ENCODE data around the gene BMPR1A. TPM values are rescaled to one million over a fixed set of nuclear protein-coding genes. Genes with fewer than 3 reads are reported as not detected.

The BMPR1A gene
- polyA plus RNA-seq, 3 donors, result 0.25 to 0.67 (median 0.61) TPM

DNA sequence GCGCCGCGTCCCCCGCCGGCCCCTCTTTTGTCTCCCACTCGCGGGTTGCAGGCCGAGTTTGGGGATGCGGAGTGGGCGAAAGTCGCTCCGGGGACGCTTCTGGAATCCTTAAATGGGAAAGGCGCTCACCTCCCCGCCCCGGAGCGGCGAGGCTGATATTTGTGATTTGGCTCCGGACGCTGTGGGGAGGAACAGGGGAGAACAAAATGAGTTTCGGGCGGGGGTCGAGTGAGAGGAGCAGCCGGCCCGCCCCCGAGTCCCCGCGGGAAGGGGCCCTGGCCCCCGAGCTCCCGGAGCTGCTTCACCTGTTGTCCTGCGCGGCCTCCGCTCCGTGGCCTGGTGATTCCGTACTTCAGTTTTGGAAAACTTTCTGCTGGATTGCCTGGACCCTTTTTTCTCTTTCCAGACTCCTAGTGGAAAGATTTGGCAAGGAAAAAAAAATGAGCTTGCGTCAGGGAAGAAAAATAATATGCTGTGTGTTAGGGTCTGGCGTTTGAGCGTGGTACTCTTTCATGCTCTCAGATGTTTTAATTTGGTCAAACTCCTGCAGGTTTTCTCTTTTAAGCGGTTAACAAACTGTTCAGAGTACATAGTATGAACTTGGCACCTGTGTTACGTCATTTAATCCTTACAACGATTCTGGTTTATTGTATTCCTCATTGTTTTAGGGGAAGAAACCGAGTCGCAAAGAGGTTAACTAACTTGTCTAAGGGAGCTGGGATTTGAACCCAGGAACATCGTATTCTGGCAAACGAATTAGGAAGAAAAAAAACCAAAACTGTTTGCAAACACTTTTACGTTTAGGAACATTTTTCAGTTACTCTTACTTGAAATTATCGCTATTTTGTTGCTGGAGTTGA lies 924 bp downstream of the BMPR1A start:
- TF ChIP-seq, protein P1, sequence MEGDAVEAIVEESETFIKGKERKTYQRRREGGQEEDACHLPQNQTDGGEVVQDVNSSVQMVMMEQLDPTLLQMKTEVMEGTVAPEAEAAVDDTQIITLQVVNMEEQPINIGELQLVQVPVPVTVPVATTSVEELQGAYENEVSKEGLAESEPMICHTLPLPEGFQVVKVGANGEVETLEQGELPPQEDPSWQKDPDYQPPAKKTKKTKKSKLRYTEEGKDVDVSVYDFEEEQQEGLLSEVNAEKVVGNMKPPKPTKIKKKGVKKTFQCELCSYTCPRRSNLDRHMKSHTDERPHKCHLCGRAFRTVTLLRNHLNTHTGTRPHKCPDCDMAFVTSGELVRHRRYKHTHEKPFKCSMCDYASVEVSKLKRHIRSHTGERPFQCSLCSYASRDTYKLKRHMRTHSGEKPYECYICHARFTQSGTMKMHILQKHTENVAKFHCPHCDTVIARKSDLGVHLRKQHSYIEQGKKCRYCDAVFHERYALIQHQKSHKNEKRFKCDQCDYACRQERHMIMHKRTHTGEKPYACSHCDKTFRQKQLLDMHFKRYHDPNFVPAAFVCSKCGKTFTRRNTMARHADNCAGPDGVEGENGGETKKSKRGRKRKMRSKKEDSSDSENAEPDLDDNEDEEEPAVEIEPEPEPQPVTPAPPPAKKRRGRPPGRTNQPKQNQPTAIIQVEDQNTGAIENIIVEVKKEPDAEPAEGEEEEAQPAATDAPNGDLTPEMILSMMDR (IDR thresholded peaks at IDR 0.05), result no peak

DNA sequence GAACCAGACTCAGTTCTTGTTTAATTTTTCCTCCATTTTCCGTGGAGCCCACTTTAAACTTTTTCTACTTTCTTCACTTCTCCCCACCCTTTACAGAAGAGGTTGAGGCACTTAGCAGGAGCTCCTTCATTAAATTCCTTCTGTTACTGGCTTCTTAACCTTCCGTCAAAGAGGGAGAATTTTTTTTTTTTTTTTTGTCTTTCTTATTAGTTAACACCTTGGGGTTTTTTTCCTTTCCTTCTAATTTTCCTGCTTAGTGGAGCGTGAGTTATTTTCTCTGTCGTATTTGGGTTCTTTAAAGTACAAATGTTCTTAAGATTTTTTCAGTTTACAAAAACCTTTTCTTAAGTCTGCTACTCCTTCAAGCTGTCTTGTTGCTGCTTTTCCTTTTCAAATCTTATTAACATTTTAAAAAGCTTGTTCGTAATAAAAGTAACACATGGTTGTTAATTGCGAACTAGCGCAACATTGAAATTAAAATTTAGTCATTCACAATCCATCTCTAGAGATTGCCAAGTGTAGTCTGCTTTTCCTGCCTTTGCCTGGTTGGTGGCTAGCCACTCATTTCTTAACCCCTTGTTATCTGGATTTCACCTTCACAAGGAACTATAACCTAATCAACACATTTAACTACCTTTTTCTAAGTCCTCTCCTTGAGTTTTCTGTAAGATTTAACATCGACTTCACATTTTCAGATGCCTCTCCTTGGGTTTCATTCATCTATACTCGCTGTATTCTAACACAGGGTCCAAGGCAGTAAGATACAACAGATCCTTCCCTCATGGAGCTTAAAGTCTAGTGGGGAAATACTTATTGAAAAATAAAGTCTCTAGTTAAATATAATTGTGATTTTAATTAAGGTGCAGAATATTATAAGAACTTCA lies 2.0 kb downstream of the BMPR1A start:
- Mint-ChIP-seq H3K27me3 (ENCODE audit: low read depth in 3 of 3) (peaks cover 70 to 89% (median 77%) of the 10 kb centered on the region in 3 donors), H3K4me3 (peak overlapping the region in 1 of 2 donors; percentile 83), H3K9me3 (peaks cover 0 to 18% (median 8%) of the 10 kb centered on the region in 7 donors), H3K4me1 (peaks cover 19% of the 10 kb centered on the region), H3K27ac (no peak overlapping the region), H3K36me3 (peaks cover 2 to 8% of the 10 kb centered on the region in 2 donors)
- Histone ChIP-seq H3K27ac (ENCODE audit: low read depth in 1 of 2, low read length in 2 of 2) (no peak overlapping the region), H3K9ac (ENCODE audit: insufficient read depth, low read length, poor library complexity, severe bottlenecking) (no peak overlapping the region), H3K4me2 (replicated peaks; ENCODE audit: extremely low read depth, low read length, poor library complexity, severe bottlenecking) (no peak overlapping the region), H3K79me2 (ENCODE audit: insufficient read depth, low read length) (no peaks in the 10 kb centered on the region), H3K4me1 (ENCODE audit: control insufficient read depth in 1 of 2, insufficient read depth in 2 of 2, low read length in 2 of 2) (peaks cover 13 to 17% of the 10 kb centered on the region in 2 donors), H3K9me3 (replicated peaks in 1 of 2; ENCODE audit: control insufficient read depth in 1 of 2, insufficient read depth in 1 of 2, low read length in 2 of 2) (peaks cover 3 to 7% of the 10 kb centered on the region in 2 donors), H3K4me3 (replicated peaks in 1 of 3; ENCODE audit: low read depth in 2 of 3, low read length in 3 of 3) (no peak overlapping the region), H3K27me3 (ENCODE audit: control insufficient read depth in 2 of 2, insufficient read depth in 2 of 2, low read length in 2 of 2) (peaks cover 62 to 78% of the 10 kb centered on the region in 2 donors), H2AFZ (ENCODE audit: insufficient read depth, low read depth, low read length, poor library complexity, severe bottlenecking) (no peak overlapping the region), H4K20me1 (ENCODE audit: insufficient read depth, low read length) (no peaks in the 10 kb centered on the region), H3K36me3 (replicated peaks in 1 of 2; ENCODE audit: control insufficient read depth in 1 of 2, insufficient read depth in 2 of 2, low read length in 2 of 2) (no peaks in the 10 kb centered on the region)
- WGBS (ENCODE audit: insufficient coverage), result no CpG with 5 or more reads among the region's 9 CpGs
- DNase-seq, result no peak
- TF ChIP-seq, protein P1 (IDR thresholded peaks at IDR 0.05), result no peak
- intact Hi-C loops (cut with micrococcal nuclease), result no loop called here

More for the DNA sequence above, 924 bp downstream of the BMPR1A start:
- 2% methylated on average over 35 of the region's 47 CpGs for WGBS (ENCODE audit: insufficient coverage)
- peaks cover 3 to 7% of the 10 kb centered on the region in 2 donors for H3K9me3 ChIP-seq (replicated peaks in 1 of 2; ENCODE audit: control insufficient read depth in 1 of 2, insufficient read depth in 1 of 2, low read length in 2 of 2)
- Mint-ChIP-seq H3K36me3 (peaks cover 2 to 8% of the 10 kb centered on the region in 2 donors), H3K4me1 (peaks cover 19% of the 10 kb centered on the region), H3K4me3 (peak overlapping the region; percentile 79 to 83), H3K9me3 (peaks cover 0 to 18% (median 8%) of the 10 kb centered on the region in 7 donors), H3K27me3 (ENCODE audit: low read depth in 3 of 3) (peaks cover 68 to 88% (median 77%) of the 10 kb centered on the region in 3 donors), H3K27ac (no peak overlapping the region)
- no peaks in the 10 kb centered on the region for H4K20me1 ChIP-seq (ENCODE audit: insufficient read depth, low read length)
- H3K27ac ChIP-seq (ENCODE audit: low read depth in 1 of 2, low read length in 2 of 2), result no peak overlapping the region
- H3K9ac ChIP-seq (ENCODE audit: insufficient read depth, low read length, poor library complexity, severe bottlenecking), result peak overlapping the region; percentile 61
- no peaks in the 10 kb centered on the region for H3K36me3 ChIP-seq (replicated peaks in 1 of 2; ENCODE audit: control insufficient read depth in 1 of 2, insufficient read depth in 2 of 2, low read length in 2 of 2)
- H3K4me3 ChIP-seq (replicated peaks in 1 of 3; ENCODE audit: low read depth in 2 of 3, low read length in 3 of 3), result peak overlapping the region; percentile 8 to 79 (median 30)
- H3K27me3 ChIP-seq (ENCODE audit: control insufficient read depth in 2 of 2, insufficient read depth in 2 of 2, low read length in 2 of 2), result peaks cover 62 to 80% of the 10 kb centered on the region in 2 donors
- no peak for DNase-seq
- peak overlapping the region; percentile 86 for H2AFZ ChIP-seq (ENCODE audit: insufficient read depth, low read depth, low read length, poor library complexity, severe bottlenecking)
- H3K4me1 ChIP-seq (ENCODE audit: control insufficient read depth in 1 of 2, insufficient read depth in 2 of 2, low read length in 2 of 2), result peaks cover 13 to 17% of the 10 kb centered on the region in 2 donors
- intact Hi-C loops (cut with micrococcal nuclease), result no loop called here
- H3K79me2 ChIP-seq (ENCODE audit: insufficient read depth, low read length), result no peaks in the 10 kb centered on the region
- peak overlapping the region; percentile 95 for H3K4me2 ChIP-seq (replicated peaks; ENCODE audit: extremely low read depth, low read length, poor library complexity, severe bottlenecking)

Measured in CD14-positive monocyte (primary cell).